Adipocyte (in vitro differentiated cells): Measurements from ENCODE around the gene CBLL1.
A peak's percentile ranks its signal among the peaks of the same experiment; 100 is the strongest.

ENCODE experiments used
- DNase-seq: peaks from one replicate; pipeline ENCODE4 v3.0.0-alpha.2; 2015; ENCODE audit warnings: low read depth
- H3K27me3 ChIP-seq: replicated peaks from 2 replicates; pipeline ENCODE4 v1.7.0; 2013; ENCODE audit warnings: mild to moderate bottlenecking, low read length, moderate library complexity; ENCODE audit not compliant: control insufficient read depth, insufficient read depth
- H3K36me3 ChIP-seq: 2 replicates; pipeline ENCODE4 v1.7.0; 2013; ENCODE audit warnings: low read length, mild to moderate bottlenecking, moderate library complexity; ENCODE audit not compliant: control insufficient read depth, insufficient read depth, severe bottlenecking
- H3K4me1 ChIP-seq: 2 replicates; pipeline ENCODE4 v1.7.0; 2013; ENCODE audit warnings: mild to moderate bottlenecking, low read length, moderate library complexity; ENCODE audit not compliant: control insufficient read depth, insufficient read depth
- H3K4me3 ChIP-seq: 2 replicates; pipeline ENCODE4 v1.7.0; 2013; ENCODE audit warnings: mild to moderate bottlenecking, low read length, moderate library complexity
- H3K9ac ChIP-seq: 2 replicates; pipeline ENCODE4 v1.7.0; 2013; ENCODE audit warnings: mild to moderate bottlenecking, low read length, moderate library complexity
- H3K9me3 ChIP-seq: 2 replicates; pipeline ENCODE4 v1.7.0; 2013; ENCODE audit warnings: mild to moderate bottlenecking, low read length, moderate library complexity; ENCODE audit not compliant: control insufficient read depth

CBLL1 gene

GRCh38 chr7:107712896-107713295 is 31.0 kb upstream of the CBLL1 start:
- Histone ChIP-seq H3K27me3 (no peaks in the 10 kb centered on the region), H3K4me1 (no peaks in the 10 kb centered on the region), H3K9me3 (no peaks in the 10 kb centered on the region), H3K4me3 (no peak overlapping the region), H3K9ac (no peak overlapping the region), H3K36me3 (no peaks in the 10 kb centered on the region)
- DNase-seq: no peak

GRCh38 chr7:107715531-107715930 is 28.4 kb upstream of the CBLL1 start:
- DNase-seq: no peak
- no peaks in the 10 kb centered on the region for H3K36me3 ChIP-seq

GRCh38 chr7:107718456-107719193 is 25.3 kb upstream of the CBLL1 start:
- DNase-seq: no peak
- H3K36me3 ChIP-seq: no peaks in the 10 kb centered on the region
- H3K4me1 ChIP-seq: no peaks in the 10 kb centered on the region
- no peak overlapping the region for H3K4me3 ChIP-seq
- H3K27me3 ChIP-seq: no peaks in the 10 kb centered on the region
- no peaks in the 10 kb centered on the region for H3K9me3 ChIP-seq
- no peak overlapping the region for H3K9ac ChIP-seq

More at GRCh38 chr7:107715531-107715930, 28.4 kb upstream of the CBLL1 start:
- Histone ChIP-seq H3K9me3 (no peaks in the 10 kb centered on the region), H3K9ac (no peak overlapping the region), H3K4me3 (no peak overlapping the region), H3K27me3 (no peaks in the 10 kb centered on the region), H3K4me1 (no peaks in the 10 kb centered on the region)

- no peak for DNase-seq
- no peaks in the 10 kb centered on the region for H3K27me3 ChIP-seq
Observed at GRCh38 chr7:107721286-107721685, 22.7 kb upstream of the CBLL1 start.

GRCh38 chr7:107723255-107723654 is 20.7 kb upstream of the CBLL1 start:
- Histone ChIP-seq H3K27me3 (peaks cover 8% of the 10 kb centered on the region), H3K9me3 (no peaks in the 10 kb centered on the region), H3K4me1 (no peaks in the 10 kb centered on the region), H3K36me3 (no peaks in the 10 kb centered on the region), H3K9ac (no peak overlapping the region), H3K4me3 (no peak overlapping the region)
- DNase-seq: no peak

More at GRCh38 chr7:107721286-107721685, 22.7 kb upstream of the CBLL1 start:
- no peak overlapping the region for H3K4me3 ChIP-seq
- no peak overlapping the region for H3K9ac ChIP-seq
- no peaks in the 10 kb centered on the region for H3K4me1 ChIP-seq
- no peaks in the 10 kb centered on the region for H3K36me3 ChIP-seq
- H3K9me3 ChIP-seq: no peaks in the 10 kb centered on the region

GRCh38 chr7:107725138-107725740 is 18.7 kb upstream of the CBLL1 start:
- Histone ChIP-seq H3K4me3 (no peak overlapping the region), H3K9me3 (no peaks in the 10 kb centered on the region), H3K9ac (no peak overlapping the region), H3K27me3 (peaks cover 9% of the 10 kb centered on the region), H3K4me1 (no peaks in the 10 kb centered on the region), H3K36me3 (no peaks in the 10 kb centered on the region)
- DNase-seq: peak; percentile 85

GRCh38 chr7:107726356-107727130 is 17.4 kb upstream of the CBLL1 start:
- no peak for DNase-seq
- Histone ChIP-seq H3K9me3 (no peaks in the 10 kb centered on the region), H3K4me3 (no peak overlapping the region), H3K27me3 (peaks cover 9% of the 10 kb centered on the region), H3K9ac (no peak overlapping the region), H3K4me1 (no peaks in the 10 kb centered on the region), H3K36me3 (no peaks in the 10 kb centered on the region)

GRCh38 chr7:107728276-107728675 is 15.7 kb upstream of the CBLL1 start:
- no peak for DNase-seq
- Histone ChIP-seq H3K9me3 (peaks cover 3% of the 10 kb centered on the region), H3K36me3 (no peaks in the 10 kb centered on the region), H3K9ac (no peak overlapping the region), H3K4me3 (no peak overlapping the region), H3K4me1 (no peaks in the 10 kb centered on the region), H3K27me3 (peaks cover 9% of the 10 kb centered on the region)

- no peaks in the 10 kb centered on the region for H3K9me3 ChIP-seq
- no peak for DNase-seq
- peaks cover 23% of the 10 kb centered on the region for H3K4me1 ChIP-seq
Observed at GRCh38 chr7:107742678-107743566, 1.0 kb upstream of the CBLL1 start.

GRCh38 chr7:107744345-107744750 is 406 bp downstream of the CBLL1 start:
- Histone ChIP-seq H3K4me1 (peaks cover 23% of the 10 kb centered on the region), H3K9me3 (no peaks in the 10 kb centered on the region), H3K9ac (peak overlapping the region; percentile 96), H3K4me3 (peak overlapping the region; percentile 97), H3K36me3 (peaks cover 5% of the 10 kb centered on the region), H3K27me3 (no peaks in the 10 kb centered on the region)
- no peak for DNase-seq

More at GRCh38 chr7:107742678-107743566, 1.0 kb upstream of the CBLL1 start:
- Histone ChIP-seq H3K27me3 (no peaks in the 10 kb centered on the region), H3K9ac (peak overlapping the region; percentile 96), H3K4me3 (peak overlapping the region; percentile 97), H3K36me3 (no peaks in the 10 kb centered on the region)
